ENCODE results near the gene MYO1G. TPM values are rescaled to one million over a fixed set of nuclear protein-coding genes. Genes with fewer than 3 reads are reported as not detected.
"Not testable (repeated sequence)": the region's sequence is repeated elsewhere in the genome, so short reads cannot be mapped to it uniquely, and the experiment has no call there.

MYO1G gene
- total RNA-seq, 1 donor from 2014 or later, result 0.77 TPM

GRCh38 chr7:44937426-44937825 lies 41.4 kb downstream of the MYO1G start:
- no peak for TF ChIP-seq CTCF (IDR thresholded peaks at IDR 0.05; ENCODE audit: borderline replicate concordance)
- no peaks in the 10 kb centered on the region for H3K36me3 ChIP-seq
- H3K27me3 ChIP-seq (ENCODE audit: low read depth), result peaks cover 17% of the 10 kb centered on the region
- no peaks in the 10 kb centered on the region for H3K4me1 ChIP-seq
- H3K27ac ChIP-seq (replicated peaks), result no peak overlapping the region
- no peak for DNase-seq
- H3K9me3 ChIP-seq (replicated peaks), result no peaks in the 10 kb centered on the region
- no peak overlapping the region for H3K4me3 ChIP-seq
- intact Hi-C loops (cut with micrococcal nuclease), result no loop called here

- intact Hi-C loops (cut with micrococcal nuclease), result no loop called here
- no peak for DNase-seq
- H3K9me3 ChIP-seq (replicated peaks), result no peaks in the 10 kb centered on the region
- no peak overlapping the region for H3K27ac ChIP-seq (replicated peaks)
- H3K4me1 ChIP-seq, result no peaks in the 10 kb centered on the region
- peaks cover 17% of the 10 kb centered on the region for H3K27me3 ChIP-seq (ENCODE audit: low read depth)
- no peak for TF ChIP-seq CTCF (IDR thresholded peaks at IDR 0.05; ENCODE audit: borderline replicate concordance)
- H3K4me3 ChIP-seq, result no peak overlapping the region
- H3K36me3 ChIP-seq, result no peaks in the 10 kb centered on the region
Measured at GRCh38 chr7:44936322-44936721, 42.5 kb downstream of the MYO1G start.

GRCh38 chr7:44935583-44935982 lies 43.2 kb downstream of the MYO1G start:
- Histone ChIP-seq H3K4me3 (no peak overlapping the region), H3K9me3 (replicated peaks) (no peaks in the 10 kb centered on the region), H3K4me1 (no peaks in the 10 kb centered on the region), H3K36me3 (no peaks in the 10 kb centered on the region), H3K27me3 (ENCODE audit: low read depth) (peaks cover 17% of the 10 kb centered on the region), H3K27ac (replicated peaks) (no peak overlapping the region)
- intact Hi-C loops (cut with micrococcal nuclease), result no loop called here
- no peak for TF ChIP-seq CTCF (IDR thresholded peaks at IDR 0.05; ENCODE audit: borderline replicate concordance)
- no peak for DNase-seq

- Histone ChIP-seq H3K36me3 (no peaks in the 10 kb centered on the region), H3K4me3 (no peak overlapping the region), H3K9me3 (replicated peaks) (peaks cover 1% of the 10 kb centered on the region), H3K27me3 (ENCODE audit: low read depth) (peaks cover 18% of the 10 kb centered on the region), H3K4me1 (no peaks in the 10 kb centered on the region), H3K27ac (replicated peaks) (no peak overlapping the region)
- no peak for DNase-seq
- intact Hi-C loops (cut with micrococcal nuclease), result no loop called here
- no peak for TF ChIP-seq CTCF (IDR thresholded peaks at IDR 0.05; ENCODE audit: borderline replicate concordance)
Measured at GRCh38 chr7:44935016-44935415, 43.8 kb downstream of the MYO1G start.

GRCh38 chr7:44934510-44934909 lies 44.3 kb downstream of the MYO1G start:
- DNase-seq; H3K4me1 ChIP-seq; intact Hi-C loops (cut with micrococcal nuclease); H3K9me3 ChIP-seq (replicated peaks); H3K36me3 ChIP-seq; H3K4me3 ChIP-seq; H3K27ac ChIP-seq (replicated peaks): not testable (repeated sequence)
- peaks cover 22% of the 10 kb centered on the region for H3K27me3 ChIP-seq (ENCODE audit: low read depth)

- H3K27me3 ChIP-seq (ENCODE audit: low read depth), result peaks cover 13% of the 10 kb centered on the region
- no peak for DNase-seq
Measured at GRCh38 chr7:44930921-44931320, 47.9 kb downstream of the MYO1G start.

More at GRCh38 chr7:44930921-44931320, 47.9 kb downstream of the MYO1G start:
- Histone ChIP-seq H3K4me1 (no peaks in the 10 kb centered on the region), H3K27ac (replicated peaks) (no peak overlapping the region), H3K36me3 (no peaks in the 10 kb centered on the region), H3K9me3 (replicated peaks) (peaks cover 4% of the 10 kb centered on the region), H3K4me3 (no peak overlapping the region)
- no peak for TF ChIP-seq CTCF (IDR thresholded peaks at IDR 0.05; ENCODE audit: borderline replicate concordance)
- intact Hi-C loops (cut with micrococcal nuclease), result no loop called here

All from left ventricle myocardium inferior (tissue), 1 donor.